ENCODE data around the gene REC8.

REC8 gene

DNA sequence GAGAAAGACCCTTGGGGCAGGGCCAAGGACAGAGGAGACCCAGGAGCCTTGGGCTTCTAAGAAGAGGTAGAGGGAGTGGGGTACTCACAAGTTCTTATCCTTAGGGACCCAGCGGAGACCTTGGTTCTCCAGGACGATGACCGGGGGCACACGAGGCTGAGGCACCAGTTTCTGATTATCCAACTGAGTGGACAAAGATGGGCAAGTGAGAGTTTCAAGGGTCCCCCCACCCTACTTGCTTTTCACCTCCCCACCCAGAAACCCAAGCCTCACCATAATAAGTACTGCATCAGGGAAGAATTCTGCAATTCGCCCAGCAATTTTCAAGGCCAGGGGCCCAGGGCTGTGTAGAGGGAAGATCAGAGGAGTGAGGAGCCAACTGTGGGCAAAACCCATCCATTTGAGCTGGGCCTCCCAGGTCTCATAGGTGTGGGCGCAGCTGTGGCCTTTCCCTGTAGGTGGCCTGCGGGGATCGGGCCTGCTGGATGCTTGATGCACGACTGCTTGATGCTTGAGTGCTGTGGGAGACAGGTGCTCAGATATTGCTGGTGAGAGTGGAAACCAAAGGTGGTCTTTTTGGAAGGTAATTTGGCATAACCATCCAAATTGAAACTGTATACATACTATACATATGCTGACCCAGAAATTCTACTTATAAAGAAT is 32.5 kb upstream of the REC8 start:
- Histone ChIP-seq H3K36me3 (ENCODE audit: insufficient read depth, low read length) (peaks cover 51% of the 10 kb centered on the region), H3K9ac (ENCODE audit: low read depth, low read length) (peak overlapping the region; percentile 19; the same call in 1 of the 2 replicates), H3K4me3 (ENCODE audit: low read depth in 1 of 2, low read length in 2 of 2) (peak overlapping the region in 1 of 2 experiments; percentile 74; a peak in 2 of 4 replicates), H2AFZ (ENCODE audit: low read depth, low read length) (no peak overlapping the region), H4K20me1 (ENCODE audit: insufficient read depth, low read length) (peaks cover 32% of the 10 kb centered on the region; the same call in 1 of the 2 replicates), H3K79me2 (ENCODE audit: insufficient read depth, low read length) (peaks cover 61% of the 10 kb centered on the region), H3K4me1 (ENCODE audit: insufficient read depth, low read length) (peaks cover 73% of the 10 kb centered on the region), H3K27me3 (ENCODE audit: insufficient read depth, low read length, poor library complexity) (no peaks in the 10 kb centered on the region), H3K4me2 (ENCODE audit: insufficient read depth, low read length) (peak overlapping the region; percentile 74), H3K9me3 (ENCODE audit: insufficient read depth, low read length, severe bottlenecking) (no peaks in the 10 kb centered on the region), H3K27ac (ENCODE audit: low read length) (peak overlapping the region; percentile 20; the same call in 1 of the 2 replicates)
- ATAC-seq (ENCODE audit: insufficient read depth, low read depth) (no peak), DNase-seq (no peak)
- TF ChIP-seq CTCF (IDR thresholded peaks at IDR 0.05; ENCODE audit: borderline replicate concordance, extremely low read depth, low read length, poor library complexity, severe bottlenecking) (no peak), EZH2 (IDR thresholded peaks at IDR 0.05; ENCODE audit: borderline replicate concordance, low read depth, low read length, severe bottlenecking) (no peak)

GRCh38 chr14:24141097-24141880 is 30.6 kb upstream of the REC8 start, which contains the start of gene EMC9:
Gene EMC9 (minus strand): TSS chr14:24141591. CDS start chr14:24141304, 287 bp downstream.
- Histone ChIP-seq H3K79me2 (ENCODE audit: insufficient read depth, low read length) (peaks cover 77% of the 10 kb centered on the region), H3K36me3 (ENCODE audit: insufficient read depth, low read length) (peaks cover 62% of the 10 kb centered on the region)
- DNase-seq, result peak; percentile 100

DNA sequence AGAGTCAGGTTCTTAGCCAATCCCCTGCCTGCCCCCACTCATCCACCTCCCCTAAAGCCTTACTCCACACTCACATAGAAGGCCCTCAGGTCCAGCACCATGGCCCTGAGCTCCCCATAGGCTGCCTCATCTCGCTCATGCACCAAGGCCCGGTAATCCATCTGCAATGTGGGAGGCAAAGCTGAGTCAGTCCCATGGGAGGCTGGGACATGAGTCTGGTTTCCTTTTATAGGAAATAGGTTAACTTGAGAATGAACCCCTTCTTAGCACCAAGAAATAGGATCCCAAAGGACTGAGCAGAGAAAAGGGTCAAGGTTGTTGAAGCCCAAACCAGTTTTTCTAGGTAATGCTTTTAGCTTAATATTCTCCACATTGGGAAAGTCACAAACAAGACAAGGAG is 28.4 kb upstream of the REC8 start:
- H3K4me3 ChIP-seq (ENCODE audit: low read depth in 1 of 2, low read length in 2 of 2), result no peak overlapping the region
- TF ChIP-seq EZH2 (IDR thresholded peaks at IDR 0.05; ENCODE audit: borderline replicate concordance, low read depth, low read length, severe bottlenecking) (no peak), CTCF (IDR thresholded peaks at IDR 0.05; ENCODE audit: borderline replicate concordance, extremely low read depth, low read length, poor library complexity, severe bottlenecking) (no peak)
- H4K20me1 ChIP-seq (ENCODE audit: insufficient read depth, low read length), result peaks cover 26% of the 10 kb centered on the region
- H3K27ac ChIP-seq (ENCODE audit: low read length), result no peak overlapping the region
- no peaks in the 10 kb centered on the region for H3K27me3 ChIP-seq (ENCODE audit: insufficient read depth, low read length, poor library complexity)
- no peak overlapping the region for H2AFZ ChIP-seq (ENCODE audit: low read depth, low read length)
- ATAC-seq (ENCODE audit: insufficient read depth, low read depth), result no peak
- H3K9ac ChIP-seq (ENCODE audit: low read depth, low read length), result no peak overlapping the region
- peaks cover 70% of the 10 kb centered on the region for H3K4me1 ChIP-seq (ENCODE audit: insufficient read depth, low read length)
- peaks cover 52% of the 10 kb centered on the region for H3K36me3 ChIP-seq (ENCODE audit: insufficient read depth, low read length)
- H3K4me2 ChIP-seq (ENCODE audit: insufficient read depth, low read length), result no peak overlapping the region
- DNase-seq, result no peak
- no peaks in the 10 kb centered on the region for H3K9me3 ChIP-seq (ENCODE audit: insufficient read depth, low read length, severe bottlenecking)
- H3K79me2 ChIP-seq (ENCODE audit: insufficient read depth, low read length), result peaks cover 68% of the 10 kb centered on the region

More at GRCh38 chr14:24141097-24141880, 30.6 kb upstream of the REC8 start, which contains the start of gene EMC9:
- Histone ChIP-seq H3K4me1 (ENCODE audit: insufficient read depth, low read length) (peaks cover 84% of the 10 kb centered on the region), H3K27me3 (ENCODE audit: insufficient read depth, low read length, poor library complexity) (no peaks in the 10 kb centered on the region), H3K4me3 (ENCODE audit: low read depth in 1 of 2, low read length in 2 of 2) (peak within 1 kb of the TSS; percentile 39 to 74), H3K9ac (ENCODE audit: low read depth, low read length) (peak within 1 kb of the TSS; percentile 83), H2AFZ (ENCODE audit: low read depth, low read length) (peak within 1 kb of the TSS; percentile 77), H3K27ac (ENCODE audit: low read length) (peak within 1 kb of the TSS; percentile 94), H3K9me3 (ENCODE audit: insufficient read depth, low read length, severe bottlenecking) (no peaks in the 10 kb centered on the region), H4K20me1 (ENCODE audit: insufficient read depth, low read length) (peaks cover 38% of the 10 kb centered on the region; the same call in 1 of the 2 replicates), H3K4me2 (ENCODE audit: insufficient read depth, low read length) (peak within 1 kb of the TSS; percentile 79)
- TF ChIP-seq CTCF (IDR thresholded peaks at IDR 0.05; ENCODE audit: borderline replicate concordance, extremely low read depth, low read length, poor library complexity, severe bottlenecking) (peak; percentile 54), EZH2 (IDR thresholded peaks at IDR 0.05; ENCODE audit: borderline replicate concordance, low read depth, low read length, severe bottlenecking) (no peak)
- peak; percentile 87 for ATAC-seq (ENCODE audit: insufficient read depth, low read depth)

Measured in DND-41 (cell line).